GM19468 (cell line): ENCODE data around the gene IL1B.
"Not testable (repeated sequence)": the region's sequence is repeated elsewhere in the genome, so short reads cannot be mapped to it uniquely, and the experiment has no call there.

ENCODE experiments used
- ATAC-seq: cut with Tn5 transposase; IDR thresholded peaks from one replicate; pipeline ENCODE4 v1.9.1; 2021; ENCODE audit warnings: mild to moderate bottlenecking, moderate library complexity, moderate number of reproducible peaks; ENCODE audit not compliant: unreplicated experiment; ENCODE audit errors: extremely low read depth

The IL1B gene

DNA sequence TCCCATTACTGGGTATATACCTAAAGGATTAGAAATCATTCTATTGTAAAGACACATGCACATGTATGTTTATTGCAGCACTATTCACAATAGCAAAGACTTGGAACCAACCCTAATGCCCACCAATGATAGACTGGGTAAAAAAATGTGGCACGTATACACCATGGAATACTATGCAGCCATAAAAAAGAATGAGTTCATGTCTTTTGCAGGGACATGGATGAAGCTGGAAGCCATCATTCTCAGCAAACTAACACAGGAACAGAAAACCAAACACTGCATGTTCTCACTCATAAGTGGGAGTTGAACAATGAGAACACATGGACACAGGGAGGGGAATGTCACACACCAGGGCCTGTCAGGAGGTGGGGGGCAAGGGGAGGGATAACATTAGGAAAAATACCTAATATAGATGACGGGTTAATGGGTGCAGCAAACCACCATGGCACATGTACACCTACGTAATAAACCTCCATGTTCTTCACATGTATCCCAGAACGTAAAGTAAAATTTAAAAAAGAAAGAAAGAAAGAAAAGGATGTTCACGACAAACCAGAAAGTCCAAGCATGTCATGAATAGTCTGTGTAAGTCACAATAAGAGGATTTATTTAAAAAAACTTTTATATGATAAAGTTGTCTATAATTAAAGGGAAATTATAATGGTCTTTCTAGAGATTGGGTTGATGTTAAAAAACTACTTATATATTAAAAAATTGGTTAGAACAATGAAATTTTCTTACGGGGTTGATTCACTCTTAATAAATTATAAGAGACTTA lies 23.0 kb upstream of the IL1B start:
- ATAC-seq: not testable (repeated sequence)

- no peak for ATAC-seq
These were observed 14.0 kb upstream of the IL1B start for GRCh38 chr2:112850588-112850987.

DNA sequence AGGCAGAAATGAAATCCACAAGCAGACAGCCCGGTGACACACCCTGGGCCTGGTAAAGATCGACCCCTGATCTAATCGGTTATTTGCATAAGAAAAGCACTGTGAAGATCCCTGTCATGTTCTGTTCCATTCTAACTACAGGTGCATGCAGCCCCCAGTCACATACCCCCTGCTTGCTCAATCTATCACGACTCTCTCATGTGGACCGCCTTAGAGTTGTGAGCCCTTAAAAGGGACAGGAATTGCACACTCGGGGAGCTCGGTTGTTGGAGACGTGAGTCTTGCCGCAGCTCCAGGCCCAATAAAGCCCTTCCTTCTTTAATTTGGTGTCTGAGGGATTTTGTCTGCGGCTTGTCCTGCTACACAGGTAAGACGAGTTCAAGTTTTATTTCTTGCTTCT lies 13.4 kb upstream of the IL1B start:
- ATAC-seq: no peak

DNA sequence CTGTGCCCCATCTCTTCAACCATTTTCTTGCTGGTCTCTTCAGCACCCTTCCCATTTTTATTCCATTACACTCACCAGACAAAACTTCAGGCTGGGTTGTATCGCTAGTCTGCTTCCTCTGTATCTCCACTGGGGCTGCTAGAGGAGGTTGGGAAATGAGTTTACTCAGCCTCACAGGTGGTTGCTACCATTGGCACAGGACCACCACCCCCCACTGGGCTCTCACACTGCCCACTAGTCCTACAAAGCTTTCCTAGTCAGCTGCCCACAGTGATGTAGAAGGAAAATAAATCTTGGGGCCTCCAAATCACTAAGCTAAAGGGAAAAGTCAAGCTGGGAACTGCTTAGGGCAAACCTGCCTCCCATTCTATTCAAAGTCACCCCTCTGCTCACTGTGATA lies 12.3 kb upstream of the IL1B start:
- ATAC-seq: no peak

DNA sequence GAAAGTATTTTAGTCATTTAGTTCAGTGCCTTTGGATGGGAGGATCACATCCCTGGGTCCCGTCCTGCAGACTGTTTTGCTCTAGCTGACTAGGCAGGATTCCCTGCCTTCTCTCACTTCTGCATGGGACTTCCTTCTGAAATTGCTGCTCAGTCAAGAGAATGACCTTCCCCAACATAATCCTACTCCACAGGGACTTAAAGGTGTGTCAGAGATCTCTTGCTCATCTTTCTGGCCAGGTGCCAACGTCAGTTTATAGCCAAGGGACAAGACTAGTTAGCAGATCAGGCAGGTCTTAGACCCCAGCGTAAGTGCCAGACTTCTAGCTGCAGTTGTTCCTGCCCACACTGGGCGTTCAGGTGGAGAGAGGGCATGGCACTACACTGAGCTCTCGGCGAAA lies 9.5 kb upstream of the IL1B start:
- no peak for ATAC-seq

DNA sequence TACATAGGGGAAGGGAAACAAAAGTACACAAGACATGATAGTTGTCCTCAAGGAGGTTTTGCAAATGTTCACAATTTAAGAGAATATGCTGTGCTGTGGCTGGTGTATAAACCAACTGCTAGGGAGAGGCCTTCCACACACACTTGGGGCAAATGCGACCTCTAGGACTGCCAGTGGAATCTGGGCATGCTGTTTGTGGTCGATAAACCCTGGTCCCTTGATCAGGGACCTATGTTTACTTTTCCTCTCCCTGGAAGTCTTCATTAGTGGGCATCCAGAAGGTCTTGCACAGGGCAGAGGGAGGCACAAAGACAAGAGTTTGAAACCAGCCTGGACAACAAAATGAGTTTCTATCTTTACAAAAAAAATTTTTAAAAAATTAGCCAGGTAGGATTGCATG lies 7.3 kb upstream of the IL1B start:
- no peak for ATAC-seq

DNA sequence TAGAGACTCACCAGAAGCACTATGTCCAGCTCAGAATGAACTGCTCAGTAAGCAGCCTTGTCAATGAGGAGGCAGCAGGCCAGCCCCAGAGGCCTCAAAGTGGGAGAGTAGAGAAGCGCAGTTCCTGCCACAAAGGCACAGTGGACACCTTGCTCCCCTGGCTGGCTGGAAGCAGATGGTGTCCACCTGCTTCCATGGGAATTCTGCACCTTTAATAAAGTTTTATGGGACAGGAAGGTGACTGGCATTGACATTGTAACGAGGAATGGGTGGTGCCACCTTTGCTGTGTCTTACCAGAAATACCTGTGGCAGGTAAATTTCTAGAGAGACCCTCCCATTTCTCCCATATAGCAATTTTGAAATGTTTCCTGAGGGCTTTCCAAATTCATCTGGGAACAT lies 6.7 kb upstream of the IL1B start:
- ATAC-seq: no peak

DNA sequence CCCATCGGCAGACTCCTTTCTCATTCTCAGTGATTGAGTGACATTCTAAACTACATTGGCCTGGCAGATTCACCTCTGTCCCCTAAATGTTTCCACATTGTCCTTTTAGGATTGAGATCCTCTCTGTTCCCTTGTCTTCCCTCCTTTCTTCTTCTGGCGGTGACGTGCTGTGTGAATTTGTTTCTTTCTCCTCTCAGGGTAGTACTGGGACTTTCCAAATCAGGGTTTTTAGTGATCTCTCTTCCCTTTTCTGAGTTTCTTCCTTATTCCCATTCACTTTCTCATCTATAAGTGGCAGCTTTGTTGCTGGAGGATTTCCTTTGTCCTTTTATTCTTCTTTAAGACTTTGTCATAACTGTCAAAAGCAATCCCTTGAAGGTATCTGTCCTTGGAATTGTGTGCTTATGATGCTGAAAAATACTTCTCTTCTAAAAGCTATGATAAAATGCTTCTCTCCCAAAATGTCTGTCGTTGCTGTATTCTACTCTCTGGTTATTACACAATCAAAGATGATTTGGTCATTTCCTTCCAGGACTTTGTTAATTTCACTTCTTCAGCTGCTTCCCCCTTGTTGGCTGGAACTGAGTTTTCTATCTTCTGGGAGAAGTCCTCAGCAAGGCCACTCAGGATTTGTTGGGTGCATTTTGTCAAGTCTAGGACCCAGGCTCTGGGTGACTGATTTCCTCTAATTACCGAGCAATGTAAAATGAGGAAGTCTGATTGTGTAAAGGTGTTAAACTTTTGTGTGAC lies 4.9 kb upstream of the IL1B start:
- no peak for ATAC-seq

- ATAC-seq: no peak
These were observed 3.5 kb upstream of the IL1B start for GRCh38 chr2:112840068-112840445.

- no peak for ATAC-seq
These were observed 3.0 kb upstream of the IL1B start for GRCh38 chr2:112839407-112840067.

DNA sequence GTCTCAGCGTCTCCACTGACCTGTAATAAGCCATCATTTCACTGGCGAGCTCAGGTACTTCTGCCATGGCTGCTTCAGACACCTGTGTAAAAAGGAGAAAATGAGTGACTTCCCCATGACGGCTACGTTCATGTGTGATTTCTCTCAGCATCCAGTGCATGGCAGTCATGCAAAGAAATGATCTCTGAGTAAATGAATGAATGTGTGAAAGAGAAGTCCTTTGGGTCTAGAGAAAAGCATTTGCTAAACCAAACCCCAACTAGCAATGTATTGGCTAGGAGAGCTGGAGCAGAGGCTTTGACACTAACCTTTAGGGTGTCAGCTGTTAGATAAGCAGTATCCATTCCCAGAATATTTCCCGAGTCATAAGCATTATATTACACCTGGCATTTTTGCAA lies 417 bp downstream of the IL1B start:
- no peak for ATAC-seq

GRCh38 chr2:112835536-112836162 lies 930 bp downstream of the IL1B start:
- no peak for ATAC-seq

- ATAC-seq: no peak
These were observed 1.5 kb downstream of the IL1B start for GRCh38 chr2:112835061-112835501.

DNA sequence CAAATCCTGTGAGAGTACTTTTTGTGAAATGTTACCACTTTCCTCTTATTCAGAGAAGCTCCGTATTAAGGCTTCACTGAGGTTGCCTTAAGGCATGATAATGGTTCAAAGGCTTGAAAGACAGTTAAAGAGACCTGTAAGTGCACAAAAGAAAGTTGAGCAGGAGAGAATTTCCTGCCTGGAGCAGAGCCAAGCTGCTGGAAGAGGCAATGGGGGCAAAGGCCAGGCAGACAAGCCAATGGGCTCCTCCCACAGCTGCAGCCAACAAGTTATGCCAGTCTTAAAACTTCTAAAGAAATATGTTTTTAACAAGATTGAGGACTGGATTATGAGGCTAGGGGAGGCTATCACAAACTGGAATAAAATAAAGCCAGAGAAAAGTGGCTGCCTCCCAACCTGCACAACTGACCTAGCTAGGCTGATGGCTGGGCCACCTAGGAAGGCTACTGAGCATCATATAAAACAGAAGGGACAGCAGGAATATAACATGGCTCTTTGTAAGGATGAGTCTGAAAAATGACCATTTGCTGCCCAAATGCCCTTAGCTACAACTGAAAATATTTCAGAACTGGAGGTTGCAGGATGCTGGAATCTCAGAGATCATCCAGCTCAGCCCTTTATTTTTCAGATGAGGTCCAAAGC lies 2.1 kb downstream of the IL1B start:
- no peak for ATAC-seq

- ATAC-seq: no peak
These were observed 2.6 kb downstream of the IL1B start for GRCh38 chr2:112833976-112834375.

DNA sequence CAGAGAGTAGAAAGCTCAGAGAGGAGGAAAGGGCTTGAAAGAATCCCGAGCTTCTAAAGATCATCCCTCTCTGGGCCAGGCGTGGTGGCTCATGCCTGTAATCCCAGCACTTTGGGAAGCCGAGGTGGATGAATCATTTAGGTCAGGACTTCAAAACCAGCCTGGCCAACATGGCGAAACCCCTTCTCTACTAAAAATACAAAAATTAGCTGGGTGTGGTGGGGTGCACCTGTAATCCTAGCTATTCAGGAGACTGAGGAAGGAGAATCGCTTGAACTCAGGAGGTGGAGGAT lies 3.0 kb downstream of the IL1B start:
- ATAC-seq: not testable (repeated sequence)

GRCh38 chr2:112832841-112833638 lies 3.5 kb downstream of the IL1B start:
- no peak for ATAC-seq

DNA sequence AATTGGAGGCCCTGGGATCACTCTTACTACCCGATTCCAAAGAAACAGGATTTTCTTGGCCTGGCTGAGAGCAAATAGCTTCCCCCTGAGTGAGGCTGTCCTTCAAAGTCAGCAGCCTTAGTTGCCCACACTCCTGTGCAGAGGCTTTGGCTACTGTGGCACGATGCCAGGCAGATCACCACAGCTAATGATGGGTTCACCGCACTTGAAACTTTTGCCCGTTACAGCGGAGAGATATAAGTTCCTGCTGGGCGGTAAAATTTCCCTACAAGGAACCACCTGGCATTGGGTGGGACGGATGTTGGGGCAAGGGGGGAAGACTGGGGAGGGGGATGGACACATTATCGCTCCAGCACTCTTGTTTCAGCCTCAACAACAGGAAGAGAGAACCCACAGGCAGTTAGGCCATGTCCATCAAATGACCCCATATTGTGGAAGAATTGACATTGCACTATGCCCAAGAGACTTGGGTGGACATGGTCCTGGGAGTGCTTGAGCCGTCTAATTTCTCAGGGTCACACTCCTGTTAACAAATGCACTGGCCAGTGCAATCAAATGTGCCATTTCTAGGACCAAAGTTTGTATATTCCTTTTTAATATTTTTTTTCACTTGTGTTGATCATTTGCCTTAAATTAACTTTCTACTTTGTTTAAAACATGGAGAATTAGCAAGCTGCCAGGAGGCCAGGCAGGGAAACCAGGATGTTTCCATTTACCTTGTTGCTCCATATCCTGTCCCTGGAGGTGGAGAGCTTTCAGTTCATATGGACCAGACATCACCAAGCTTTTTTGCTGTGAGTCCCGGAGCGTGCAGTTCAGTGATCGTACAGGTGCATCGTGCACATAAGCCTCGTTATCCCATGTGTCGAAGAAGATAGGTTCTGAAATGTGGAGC lies 4.4 kb downstream of the IL1B start:
- ATAC-seq: no peak

- no peak for ATAC-seq
These were observed 5.1 kb downstream of the IL1B start for GRCh38 chr2:112831513-112831845.
